ENCODE measurements around the gene ABLIM3.

Gene ABLIM3
- long read RNA-seq = 0 reads

- TF ChIP-seq SPI1 (IDR thresholded peaks at IDR 0.05; ENCODE audit: borderline replicate concordance, low read depth) (no peak), GABPA (IDR thresholded peaks at IDR 0.05; ENCODE audit: low read depth) (no peak), CTCF (IDR thresholded peaks at IDR 0.05; ENCODE audit: insufficient read depth, low read length) (peak; percentile 58)
- TF ChIP-seq, protein P1, sequence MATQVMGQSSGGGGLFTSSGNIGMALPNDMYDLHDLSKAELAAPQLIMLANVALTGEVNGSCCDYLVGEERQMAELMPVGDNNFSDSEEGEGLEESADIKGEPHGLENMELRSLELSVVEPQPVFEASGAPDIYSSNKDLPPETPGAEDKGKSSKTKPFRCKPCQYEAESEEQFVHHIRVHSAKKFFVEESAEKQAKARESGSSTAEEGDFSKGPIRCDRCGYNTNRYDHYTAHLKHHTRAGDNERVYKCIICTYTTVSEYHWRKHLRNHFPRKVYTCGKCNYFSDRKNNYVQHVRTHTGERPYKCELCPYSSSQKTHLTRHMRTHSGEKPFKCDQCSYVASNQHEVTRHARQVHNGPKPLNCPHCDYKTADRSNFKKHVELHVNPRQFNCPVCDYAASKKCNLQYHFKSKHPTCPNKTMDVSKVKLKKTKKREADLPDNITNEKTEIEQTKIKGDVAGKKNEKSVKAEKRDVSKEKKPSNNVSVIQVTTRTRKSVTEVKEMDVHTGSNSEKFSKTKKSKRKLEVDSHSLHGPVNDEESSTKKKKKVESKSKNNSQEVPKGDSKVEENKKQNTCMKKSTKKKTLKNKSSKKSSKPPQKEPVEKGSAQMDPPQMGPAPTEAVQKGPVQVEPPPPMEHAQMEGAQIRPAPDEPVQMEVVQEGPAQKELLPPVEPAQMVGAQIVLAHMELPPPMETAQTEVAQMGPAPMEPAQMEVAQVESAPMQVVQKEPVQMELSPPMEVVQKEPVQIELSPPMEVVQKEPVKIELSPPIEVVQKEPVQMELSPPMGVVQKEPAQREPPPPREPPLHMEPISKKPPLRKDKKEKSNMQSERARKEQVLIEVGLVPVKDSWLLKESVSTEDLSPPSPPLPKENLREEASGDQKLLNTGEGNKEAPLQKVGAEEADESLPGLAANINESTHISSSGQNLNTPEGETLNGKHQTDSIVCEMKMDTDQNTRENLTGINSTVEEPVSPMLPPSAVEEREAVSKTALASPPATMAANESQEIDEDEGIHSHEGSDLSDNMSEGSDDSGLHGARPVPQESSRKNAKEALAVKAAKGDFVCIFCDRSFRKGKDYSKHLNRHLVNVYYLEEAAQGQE (IDR thresholded peaks at IDR 0.05; ENCODE audit: insufficient replicate concordance, low read depth) = no peak
- Histone ChIP-seq H3K27ac (replicated peaks) (no peak within 1 kb of the TSS), H3K27me3 (ENCODE audit: insufficient read depth, poor library complexity, severe bottlenecking) (peaks cover 16% of the 10 kb centered on the region), H3K4me3 (replicated peaks; ENCODE audit: insufficient read depth, low read length) (peak within 1 kb of the TSS; percentile 42)
- peak; percentile 27 to 28 for DNase-seq (ENCODE audit: low read depth in 1 of 2, low spot score in 1 of 2)
Measured at GRCh38 chr5:149141224-149141956, at the start of gene ABLIM3. Gene ABLIM3 (plus strand): TSS chr5:149141493. CDS start chr5:149142096, 603 bp downstream.

DNA sequence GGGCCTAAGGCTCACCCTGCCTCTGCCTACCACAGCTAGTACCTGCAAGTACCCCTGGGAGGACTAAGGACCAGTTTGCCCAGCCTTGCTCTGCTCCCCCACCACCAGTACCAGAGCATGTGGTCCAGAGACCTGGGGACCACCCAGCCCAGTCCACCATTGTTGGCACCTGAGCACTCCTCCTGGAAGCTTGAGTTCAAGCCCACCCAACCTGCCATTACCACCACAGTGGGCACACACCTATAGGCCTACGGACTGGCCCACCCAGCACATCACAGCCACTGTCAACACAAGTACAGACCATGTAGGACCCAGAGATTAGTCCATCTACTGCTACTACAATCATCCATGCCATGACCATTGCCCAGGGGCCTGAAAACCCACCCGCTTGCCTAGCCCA lies 47.7 kb upstream of the ABLIM3 start:
- DNase-seq (ENCODE audit: low read depth in 1 of 2, low spot score in 1 of 2) = no peak
- no peak overlapping the region for H3K4me3 ChIP-seq (replicated peaks; ENCODE audit: insufficient read depth, low read length)
- TF ChIP-seq POLR2AphosphoS5 (IDR thresholded peaks at IDR 0.05; ENCODE audit: low read depth) (no peak), CTCF (IDR thresholded peaks at IDR 0.05; ENCODE audit: insufficient read depth, low read length) (no peak), SPI1 (IDR thresholded peaks at IDR 0.05; ENCODE audit: borderline replicate concordance, low read depth) (no peak), GABPA (IDR thresholded peaks at IDR 0.05; ENCODE audit: low read depth) (no peak)
- TF ChIP-seq, protein P1 (IDR thresholded peaks at IDR 0.05; ENCODE audit: insufficient replicate concordance, low read depth) = no peak
- H3K27me3 ChIP-seq (ENCODE audit: insufficient read depth, poor library complexity, severe bottlenecking) = no peaks in the 10 kb centered on the region
- no peak overlapping the region for H3K27ac ChIP-seq (replicated peaks)

DNA sequence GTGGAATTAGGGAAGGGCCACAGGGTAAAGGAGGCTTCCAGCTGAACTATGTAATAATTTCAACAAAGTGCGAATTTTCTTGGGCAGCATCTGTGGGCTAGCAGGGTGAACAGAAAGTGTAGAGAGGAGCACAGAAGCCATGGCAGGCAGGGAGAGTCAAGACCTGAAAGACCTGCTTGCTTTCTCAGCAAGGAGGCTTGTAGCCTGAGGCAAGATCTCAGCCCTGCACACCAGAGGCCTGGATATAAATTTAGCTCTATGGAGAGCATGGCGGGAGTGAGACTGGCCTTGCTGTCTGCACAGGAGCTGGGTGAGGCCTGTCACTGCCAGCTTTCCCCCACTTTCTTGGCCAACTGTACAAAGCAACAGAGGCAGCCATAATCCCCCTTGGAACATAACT lies 46.3 kb upstream of the ABLIM3 start:
- Histone ChIP-seq H3K27ac (replicated peaks) (no peak overlapping the region), H3K4me3 (replicated peaks; ENCODE audit: insufficient read depth, low read length) (no peak overlapping the region), H3K27me3 (ENCODE audit: insufficient read depth, poor library complexity, severe bottlenecking) (no peaks in the 10 kb centered on the region)
- TF ChIP-seq CTCF (IDR thresholded peaks at IDR 0.05; ENCODE audit: insufficient read depth, low read length) (no peak), SPI1 (IDR thresholded peaks at IDR 0.05; ENCODE audit: borderline replicate concordance, low read depth) (no peak), POLR2AphosphoS5 (IDR thresholded peaks at IDR 0.05; ENCODE audit: low read depth) (no peak), GABPA (IDR thresholded peaks at IDR 0.05; ENCODE audit: low read depth) (no peak)
- TF ChIP-seq, protein P1 (IDR thresholded peaks at IDR 0.05; ENCODE audit: insufficient replicate concordance, low read depth) = no peak
- no peak for DNase-seq (ENCODE audit: low read depth in 1 of 2, low spot score in 1 of 2)
